Neural progenitor cell (in vitro differentiated cells): ENCODE results near the gene LRRC8A.

Source experiments
- EZH2 ChIP-seq: fragments of 200-600 bp; sonication (generic); IDR thresholded peaks from 2 replicates; pipeline ENCODE4 v1.6.1; 2017; ENCODE audit warnings: antibody characterized with exemption, mild to moderate bottlenecking, moderate library complexity
- EZH2phosphoT487 ChIP-seq: fragments of 200-600 bp; sonication (generic); IDR thresholded peaks from 2 replicates; pipeline ENCODE4 v1.6.1; 2017; ENCODE audit warnings: antibody characterized with exemption

GRCh38 chr9:128910906-128911305, 29.0 kb downstream of the LRRC8A start:
- TF ChIP-seq EZH2 (no peak), EZH2phosphoT487 (no peak)
